Epithelial cell of proximal tubule (primary cell): ENCODE results near the gene IL31RA. TPM values are rescaled to one million over a fixed set of nuclear protein-coding genes. Genes with fewer than 3 reads are reported as not detected.

Experiments used
- DNase-seq: peaks from one replicate; pipeline ENCODE4 v3.0.0-alpha.2; 2011; ENCODE audit warnings: low read depth
- H3K4me3 ChIP-seq: 2 replicates; pipeline ENCODE4 v1.5.1; 2011; ENCODE audit warnings: low read depth, mild to moderate bottlenecking, low read length
- CTCF ChIP-seq: conservative IDR thresholded peaks from 2 replicates; pipeline ENCODE4 v1.5.1; 2012; ENCODE audit warnings: low read depth, mild to moderate bottlenecking, low read length
- total RNA-seq: library from RNA; depleted of rRNA; stranded (reverse); fragments of >200 nt; gene quantifications from 2 replicates; pipeline ENCODE4 v1.2.3, GENCODE V29; 2015

The IL31RA gene
- total RNA-seq, 1 donor from 2014 or later: 2.9 TPM

GRCh38 chr5:55916986-55917385 is 65.8 kb downstream of the IL31RA start:
- TF ChIP-seq CTCF: no peak
- DNase-seq: no peak
- H3K4me3 ChIP-seq: no peak overlapping the region

GRCh38 chr5:55917402-55918086 is 66.4 kb downstream of the IL31RA start:
- H3K4me3 ChIP-seq: no peak overlapping the region
- no peak for DNase-seq
- no peak for TF ChIP-seq CTCF

GRCh38 chr5:55918087-55919035 is 67.2 kb downstream of the IL31RA start:
- no peak for DNase-seq
- TF ChIP-seq CTCF: peak; percentile 30
- H3K4me3 ChIP-seq: no peak overlapping the region

- no peak overlapping the region for H3K4me3 ChIP-seq
These were observed 68.5 kb downstream of the IL31RA start for GRCh38 chr5:55919625-55920024.

GRCh38 chr5:55920784-55921183 is 69.6 kb downstream of the IL31RA start:
- H3K4me3 ChIP-seq: no peak overlapping the region
- TF ChIP-seq CTCF: peak; percentile 76
- no peak for DNase-seq

More at GRCh38 chr5:55919625-55920024, 68.5 kb downstream of the IL31RA start:
- DNase-seq: no peak
- TF ChIP-seq CTCF: no peak

- H3K4me3 ChIP-seq: no peak overlapping the region
- TF ChIP-seq CTCF: no peak
- DNase-seq: no peak
These were observed 70.5 kb downstream of the IL31RA start for GRCh38 chr5:55921617-55922016.
